Mesenchymal stem cell (in vitro differentiated cells and primary cell): Measurements from ENCODE around the gene C11orf97.

ENCODE experiments used
- DNase-seq: peaks from one replicate; pipeline ENCODE4 v3.0.0-alpha.2; 2013
- H2AFZ ChIP-seq: one replicate; pipeline ENCODE4 v1.6.1; 2013; ENCODE audit warnings: low read depth, mild to moderate bottlenecking, control low read depth, inconsistent platforms, low read length, moderate library complexity
- H2AK5ac ChIP-seq: 2 replicates; pipeline ENCODE4 v1.6.1; 2013; ENCODE audit warnings: low read length, moderate library complexity, mild to moderate bottlenecking, inconsistent platforms; ENCODE audit not compliant: severe bottlenecking
- H2BK120ac ChIP-seq: one replicate; pipeline ENCODE4 v1.6.1; 2013; ENCODE audit warnings: low read depth, mild to moderate bottlenecking, inconsistent platforms, low read length, moderate library complexity
- H2BK12ac ChIP-seq, 2 experiments: one replicate each; pipeline ENCODE4 v1.6.1; 2013; ENCODE audit warnings: inconsistent platforms in 2 of 2, low read length in 2 of 2, mild to moderate bottlenecking in 2 of 2, moderate library complexity in 2 of 2, control low read depth in 1 of 2
- H2BK15ac ChIP-seq: one replicate; pipeline ENCODE4 v1.6.1; 2013; ENCODE audit warnings: mild to moderate bottlenecking, low read depth, inconsistent platforms; ENCODE audit not compliant: poor library complexity, severe bottlenecking
- H2BK5ac ChIP-seq: 2 replicates; pipeline ENCODE4 v1.6.1; 2013; ENCODE audit warnings: low read depth, mild to moderate bottlenecking, low read length, control low read depth, inconsistent platforms; ENCODE audit not compliant: poor library complexity, severe bottlenecking
- H3K14ac ChIP-seq, 2 experiments: one replicate each; pipeline ENCODE4 v1.6.1; 2013; ENCODE audit warnings: inconsistent platforms in 2 of 2, low read length in 2 of 2, control low read depth in 1 of 2, mild to moderate bottlenecking in 1 of 2, moderate library complexity in 1 of 2
- H3K18ac ChIP-seq, 2 experiments: one replicate each; pipeline ENCODE4 v1.6.1; 2013; ENCODE audit warnings: inconsistent platforms in 2 of 2, low read length in 2 of 2, control low read depth in 1 of 2, low read depth in 1 of 2, mild to moderate bottlenecking in 1 of 2
- H3K23ac ChIP-seq, 2 experiments: one replicate each; pipeline ENCODE4 v1.6.1; 2013; ENCODE audit warnings: inconsistent platforms in 2 of 2, low read length in 2 of 2, mild to moderate bottlenecking in 2 of 2, moderate library complexity in 2 of 2, control low read depth in 1 of 2
- H3K27ac ChIP-seq: 2 replicates; pipeline ENCODE4 v1.5.1; 2013; ENCODE audit warnings: mild to moderate bottlenecking, moderate library complexity, low read length, control low read depth, inconsistent platforms; ENCODE audit not compliant: poor library complexity, severe bottlenecking
- H3K27me3 ChIP-seq, 2 experiments: 2 replicates each; pipeline versions ENCODE4 v1.6.1 to v1.7.0; 2013; ENCODE audit warnings: low read length in 2 of 2, mild to moderate bottlenecking in 2 of 2, moderate library complexity in 2 of 2, control low read depth in 1 of 2, inconsistent platforms in 1 of 2; ENCODE audit not compliant: control insufficient read depth in 1 of 2, insufficient read depth in 1 of 2
- H3K36me3 ChIP-seq, 2 experiments: 2 replicates each; pipeline versions ENCODE4 v1.6.1 to v1.7.0; 2013; ENCODE audit warnings: low read length in 2 of 2, control low read depth in 1 of 2, inconsistent platforms in 1 of 2, low read depth in 1 of 2, mild to moderate bottlenecking in 1 of 2; ENCODE audit not compliant: insufficient read depth in 2 of 2, control insufficient read depth in 1 of 2
- H3K4ac ChIP-seq, 2 experiments: one replicate each; pipeline ENCODE4 v1.6.1; 2013; ENCODE audit warnings: inconsistent platforms in 2 of 2, low read length in 2 of 2, mild to moderate bottlenecking in 2 of 2, moderate library complexity in 2 of 2, control low read depth in 1 of 2, low read depth in 1 of 2
- H3K4me1 ChIP-seq: 2 replicates; pipeline ENCODE4 v1.6.1; 2013; ENCODE audit warnings: low read depth, low read length, control low read depth; ENCODE audit not compliant: control insufficient read depth, insufficient read depth
- H3K4me2 ChIP-seq: 2 replicates; pipeline ENCODE4 v1.6.1; 2013; ENCODE audit warnings: low read length, mild to moderate bottlenecking, inconsistent platforms; ENCODE audit not compliant: poor library complexity, severe bottlenecking
- H3K4me3 ChIP-seq, 2 experiments: 2 replicates each; pipeline versions ENCODE4 v1.5.1 to v1.7.0; 2013; ENCODE audit warnings: low read length in 2 of 2, mild to moderate bottlenecking in 2 of 2, control low read depth in 1 of 2, low read depth in 1 of 2; ENCODE audit not compliant: insufficient read depth in 1 of 2
- H3K79me1 ChIP-seq: replicated peaks from 2 replicates; pipeline ENCODE4 v1.6.1; 2013; ENCODE audit warnings: mild to moderate bottlenecking, control low read depth, low read length, inconsistent platforms; ENCODE audit not compliant: poor library complexity, severe bottlenecking
- H3K9ac ChIP-seq: 2 replicates; pipeline ENCODE4 v1.7.0; 2013; ENCODE audit warnings: mild to moderate bottlenecking, low read length, moderate library complexity
- H3K9me3 ChIP-seq: 2 replicates; pipeline ENCODE4 v1.7.0; 2013; ENCODE audit warnings: mild to moderate bottlenecking, low read length; ENCODE audit not compliant: control insufficient read depth
- H4K8ac ChIP-seq: one replicate; pipeline ENCODE4 v1.6.1; 2013; ENCODE audit warnings: inconsistent platforms, mild to moderate bottlenecking, low read length, moderate library complexity
- H4K91ac ChIP-seq: one replicate; pipeline ENCODE4 v1.6.1; 2013; ENCODE audit warnings: mild to moderate bottlenecking, low read length, inconsistent platforms
- WGBS: methylation state at CpG from one replicate; pipeline ENCODE4 v1.1.7; 2013; ENCODE audit warnings: mixed read lengths; 5-methylcytosine and 5-hydroxymethylcytosine counted together

The C11orf97 gene

DNA sequence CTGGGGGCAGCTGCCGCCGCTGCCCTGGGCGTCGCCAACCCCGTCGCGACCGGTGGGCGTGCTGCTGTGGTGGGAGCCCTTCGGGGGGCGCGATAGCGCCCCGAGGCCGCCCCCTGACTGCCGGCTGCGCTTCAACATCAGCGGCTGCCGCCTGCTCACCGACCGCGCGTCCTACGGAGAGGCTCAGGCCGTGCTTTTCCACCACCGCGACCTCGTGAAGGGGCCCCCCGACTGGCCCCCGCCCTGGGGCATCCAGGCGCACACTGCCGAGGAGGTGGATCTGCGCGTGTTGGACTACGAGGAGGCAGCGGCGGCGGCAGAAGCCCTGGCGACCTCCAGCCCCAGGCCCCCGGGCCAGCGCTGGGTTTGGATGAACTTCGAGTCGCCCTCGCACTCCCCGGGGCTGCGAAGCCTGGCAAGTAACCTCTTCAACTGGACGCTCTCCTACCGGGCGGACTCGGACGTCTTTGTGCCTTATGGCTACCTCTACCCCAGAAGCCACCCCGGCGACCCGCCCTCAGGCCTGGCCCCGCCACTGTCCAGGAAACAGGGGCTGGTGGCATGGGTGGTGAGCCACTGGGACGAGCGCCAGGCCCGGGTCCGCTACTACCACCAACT is 32.5 kb downstream of the C11orf97 start:
- H3K18ac ChIP-seq = peak overlapping the region; percentile 92 to 99
- H2AK5ac ChIP-seq = no peak overlapping the region
- peak overlapping the region in 1 of 2 experiments; percentile 70 for H2BK12ac ChIP-seq
- H4K8ac ChIP-seq = peak overlapping the region; percentile 100
- H2BK15ac ChIP-seq = no peak overlapping the region
- peak; percentile 28 for DNase-seq
- WGBS = 9% methylated on average over 59 of the region's 59 CpGs
- H3K4me2 ChIP-seq = peak overlapping the region; percentile 70
- no peak overlapping the region for H2BK5ac ChIP-seq
- peak overlapping the region; percentile 78 for H2BK120ac ChIP-seq
- H3K27me3 ChIP-seq = no peaks in the 10 kb centered on the region
- H3K23ac ChIP-seq = peak overlapping the region in 1 of 2 experiments; percentile 87
- H3K27ac ChIP-seq = no peak overlapping the region
- peak overlapping the region in 1 of 2 experiments; percentile 91 for H3K14ac ChIP-seq
- H2AFZ ChIP-seq = peak overlapping the region; percentile 98
- peak overlapping the region; percentile 97 for H3K9ac ChIP-seq
- H3K9me3 ChIP-seq = no peaks in the 10 kb centered on the region
- H3K4ac ChIP-seq = peak overlapping the region; percentile 89
- H3K79me1 ChIP-seq = peaks cover 15% of the 10 kb centered on the region
- peak overlapping the region; percentile 74 for H4K91ac ChIP-seq
- peaks cover 9 to 11% of the 10 kb centered on the region in 2 experiments for H3K36me3 ChIP-seq
- H3K4me1 ChIP-seq = peaks cover 15% of the 10 kb centered on the region
- peak overlapping the region; percentile 76 to 85 for H3K4me3 ChIP-seq

DNA sequence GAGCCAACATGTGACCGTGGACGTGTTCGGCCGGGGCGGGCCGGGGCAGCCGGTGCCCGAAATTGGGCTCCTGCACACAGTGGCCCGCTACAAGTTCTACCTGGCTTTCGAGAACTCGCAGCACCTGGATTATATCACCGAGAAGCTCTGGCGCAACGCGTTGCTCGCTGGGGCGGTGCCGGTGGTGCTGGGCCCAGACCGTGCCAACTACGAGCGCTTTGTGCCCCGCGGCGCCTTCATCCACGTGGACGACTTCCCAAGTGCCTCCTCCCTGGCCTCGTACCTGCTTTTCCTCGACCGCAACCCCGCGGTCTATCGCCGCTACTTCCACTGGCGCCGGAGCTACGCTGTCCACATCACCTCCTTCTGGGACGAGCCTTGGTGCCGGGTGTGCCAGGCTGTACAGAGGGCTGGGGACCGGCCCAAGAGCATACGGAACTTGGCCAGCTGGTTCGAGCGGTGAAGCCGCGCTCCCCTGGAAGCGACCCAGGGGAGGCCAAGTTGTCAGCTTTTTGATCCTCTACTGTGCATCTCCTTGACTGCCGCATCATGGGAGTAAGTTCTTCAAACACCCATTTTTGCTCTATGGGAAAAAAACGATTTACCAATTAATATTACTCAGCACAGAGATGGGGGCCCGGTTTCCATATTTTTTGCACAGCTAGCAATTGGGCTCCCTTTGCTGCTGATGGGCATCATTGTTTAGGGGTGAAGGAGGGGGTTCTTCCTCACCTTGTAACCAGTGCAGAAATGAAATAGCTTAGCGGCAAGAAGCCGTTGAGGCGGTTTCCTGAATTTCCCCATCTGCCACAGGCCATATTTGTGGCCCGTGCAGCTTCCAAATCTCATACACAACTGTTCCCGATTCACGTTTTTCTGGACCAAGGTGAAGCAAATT is 33.3 kb downstream of the C11orf97 start:
- H3K9ac ChIP-seq = peak overlapping the region; percentile 97
- peak overlapping the region in 1 of 2 experiments; percentile 23 for H3K14ac ChIP-seq
- peak overlapping the region; percentile 48 to 67 for H3K18ac ChIP-seq
- no peaks in the 10 kb centered on the region for H3K9me3 ChIP-seq
- H2AK5ac ChIP-seq = no peak overlapping the region
- peaks cover 9 to 12% of the 10 kb centered on the region in 2 experiments for H3K36me3 ChIP-seq
- H3K23ac ChIP-seq = peak overlapping the region in 1 of 2 experiments; percentile 47
- no peak overlapping the region for H3K27ac ChIP-seq
- peak overlapping the region; percentile 78 for H4K8ac ChIP-seq
- peak overlapping the region in 1 of 2 experiments; percentile 9 for H3K4ac ChIP-seq
- H2BK15ac ChIP-seq = no peak overlapping the region
- no peak overlapping the region for H3K4me2 ChIP-seq
- no peaks in the 10 kb centered on the region for H3K27me3 ChIP-seq
- no peak overlapping the region for H2BK5ac ChIP-seq
- peak overlapping the region in 1 of 2 experiments; percentile 85 for H3K4me3 ChIP-seq
- peaks cover 15% of the 10 kb centered on the region for H3K79me1 ChIP-seq
- no peak for DNase-seq
- 62% methylated on average over 54 of the region's 54 CpGs for WGBS
- no peak overlapping the region for H2BK120ac ChIP-seq
- no peak overlapping the region for H2BK12ac ChIP-seq
- peaks cover 15% of the 10 kb centered on the region for H3K4me1 ChIP-seq
- no peak overlapping the region for H4K91ac ChIP-seq
- H2AFZ ChIP-seq = peak overlapping the region; percentile 87

DNA sequence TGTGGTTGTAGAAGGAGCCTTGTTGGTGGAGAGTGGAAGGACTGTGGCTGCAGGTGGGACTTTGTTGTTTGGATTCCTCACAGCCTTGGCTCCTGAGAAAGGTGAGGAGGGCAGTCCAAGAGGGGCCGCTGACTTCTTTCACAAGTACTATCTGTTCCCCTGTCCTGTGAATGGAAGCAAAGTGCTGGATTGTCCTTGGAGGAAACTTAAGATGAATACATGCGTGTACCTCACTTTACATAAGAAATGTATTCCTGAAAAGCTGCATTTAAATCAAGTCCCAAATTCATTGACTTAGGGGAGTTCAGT is 33.9 kb downstream of the C11orf97 start:
- Histone ChIP-seq H4K91ac (no peak overlapping the region), H2BK120ac (no peak overlapping the region), H3K4me2 (no peak overlapping the region), H3K27ac (no peak overlapping the region), H2AFZ (no peak overlapping the region), H3K9me3 (no peaks in the 10 kb centered on the region), H3K4me3 (peak overlapping the region in 1 of 2 experiments; percentile 85), H2BK12ac (no peak overlapping the region), H3K14ac (no peak overlapping the region), H3K36me3 (peaks cover 9 to 15% of the 10 kb centered on the region in 2 experiments), H3K27me3 (no peaks in the 10 kb centered on the region), H2BK5ac (no peak overlapping the region), H4K8ac (no peak overlapping the region), H3K18ac (no peak overlapping the region), H3K23ac (no peak overlapping the region), H3K79me1 (peaks cover 15% of the 10 kb centered on the region), H2AK5ac (no peak overlapping the region), H3K4ac (no peak overlapping the region), H3K9ac (peak overlapping the region; percentile 97), H2BK15ac (no peak overlapping the region), H3K4me1 (peaks cover 15% of the 10 kb centered on the region)
- no CpG with 5 or more reads among the region's 2 CpGs for WGBS
- DNase-seq = no peak

DNA sequence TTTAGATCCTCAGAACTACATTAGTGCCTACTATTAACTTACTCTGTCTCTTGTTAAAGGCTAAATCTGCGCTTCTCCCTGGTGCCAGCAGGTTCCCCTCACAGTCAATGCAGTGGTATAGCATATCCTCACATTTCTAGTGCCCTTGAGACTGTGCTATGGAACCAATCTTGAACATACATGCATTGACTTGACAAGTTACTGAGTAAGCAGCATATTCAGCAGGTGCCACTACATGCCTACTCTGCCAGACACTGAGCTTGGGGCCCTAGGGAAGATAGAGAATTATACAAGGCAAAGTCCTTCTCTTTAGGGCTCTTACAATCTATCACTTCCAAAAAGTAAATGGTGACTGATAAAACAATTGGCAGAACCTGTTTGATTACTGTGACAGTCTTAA is 34.6 kb downstream of the C11orf97 start:
- H2BK15ac ChIP-seq = no peak overlapping the region
- WGBS = 91% methylated on average over 1 of the region's 1 CpG
- no peak overlapping the region for H2BK120ac ChIP-seq
- H3K23ac ChIP-seq = no peak overlapping the region
- no peak overlapping the region for H3K14ac ChIP-seq
- H3K4me3 ChIP-seq = peak overlapping the region in 1 of 2 experiments; percentile 85
- peaks cover 15% of the 10 kb centered on the region for H3K79me1 ChIP-seq
- H2AFZ ChIP-seq = no peak overlapping the region
- H3K4ac ChIP-seq = no peak overlapping the region
- H3K18ac ChIP-seq = no peak overlapping the region
- DNase-seq = no peak
- H3K27ac ChIP-seq = no peak overlapping the region
- H2BK5ac ChIP-seq = no peak overlapping the region
- H3K4me2 ChIP-seq = no peak overlapping the region
- no peaks in the 10 kb centered on the region for H3K9me3 ChIP-seq
- H4K91ac ChIP-seq = no peak overlapping the region
- no peak overlapping the region for H2AK5ac ChIP-seq
- peaks cover 9 to 15% of the 10 kb centered on the region in 2 experiments for H3K36me3 ChIP-seq
- H3K27me3 ChIP-seq = no peaks in the 10 kb centered on the region
- no peak overlapping the region for H2BK12ac ChIP-seq
- H3K9ac ChIP-seq = peak overlapping the region; percentile 97
- H3K4me1 ChIP-seq = peaks cover 15% of the 10 kb centered on the region
- no peak overlapping the region for H4K8ac ChIP-seq
